KBM-7 (cell line): Measurements from ENCODE around the gene ARSJ.
A peak's percentile ranks its signal among the peaks of the same experiment; 100 is the strongest.

ENCODE experiments used
- DNase-seq: peaks from one replicate; pipeline ENCODE4 v3.0.0-alpha.2; 2015
- in situ Hi-C: fragments of 300-500 bp; cut with MboI; formaldehyde crosslinking; loops from 2 replicates; pipeline ENCODE4 v1.14.3; 2020; ENCODE audit warnings: low sequenced_read_pairs, low pct_unique_long_range_greater_than_20kb, mixed read lengths

ARSJ gene

GRCh38 chr4:113919611-113920010, 59.8 kb downstream of the ARSJ start:
- in situ Hi-C loops: no loop called here

GRCh38 chr4:113919145-113919544, 60.3 kb downstream of the ARSJ start:
- DNase-seq: no peak
- in situ Hi-C loops: no loop called here

More at GRCh38 chr4:113919611-113920010, 59.8 kb downstream of the ARSJ start:
- no peak for DNase-seq

GRCh38 chr4:113908829-113909228, 70.6 kb downstream of the ARSJ start:
- DNase-seq: no peak
- in situ Hi-C loops: no loop called here

- DNase-seq: no peak
- in situ Hi-C loops: no loop called here
These were observed 71.9 kb downstream of the ARSJ start for GRCh38 chr4:113907559-113907958.

- no peak for DNase-seq
These were observed 74.1 kb downstream of the ARSJ start for GRCh38 chr4:113905301-113905700.

GRCh38 chr4:113904877-113905276, 74.6 kb downstream of the ARSJ start:
- in situ Hi-C loops: no loop called here
- DNase-seq: no peak

More at GRCh38 chr4:113905301-113905700, 74.1 kb downstream of the ARSJ start:
- in situ Hi-C loops: no loop called here

GRCh38 chr4:113901994-113902787, 77.3 kb downstream of the ARSJ start:
- in situ Hi-C loops: no loop called here
- peak; percentile 2 for DNase-seq

- DNase-seq: no peak
- in situ Hi-C loops: no loop called here
These were observed 80.0 kb downstream of the ARSJ start for GRCh38 chr4:113899271-113900070.

- in situ Hi-C loops: no loop called here
- no peak for DNase-seq
These were observed 85.9 kb downstream of the ARSJ start for GRCh38 chr4:113893546-113893945.

GRCh38 chr4:113888006-113888405, 91.4 kb downstream of the ARSJ start:
- in situ Hi-C loops: no loop called here
- DNase-seq: no peak

- in situ Hi-C loops: no loop called here
- DNase-seq: no peak
These were observed 94.2 kb downstream of the ARSJ start for GRCh38 chr4:113885291-113885690.

- in situ Hi-C loops: no loop called here
- no peak for DNase-seq
These were observed 94.8 kb downstream of the ARSJ start for GRCh38 chr4:113884655-113885054.

- in situ Hi-C loops: no loop called here
- DNase-seq: no peak
These were observed 96.8 kb downstream of the ARSJ start for GRCh38 chr4:113882668-113883067.

GRCh38 chr4:113881256-113881655, 98.2 kb downstream of the ARSJ start:
- in situ Hi-C loops: no loop called here
- no peak for DNase-seq

GRCh38 chr4:113880240-113881028, 99.0 kb downstream of the ARSJ start:
- in situ Hi-C loops: no loop called here
- no peak for DNase-seq

- in situ Hi-C loops: no loop called here
- no peak for DNase-seq
These were observed 100.8 kb downstream of the ARSJ start for GRCh38 chr4:113878668-113879067.

- no peak for DNase-seq
- in situ Hi-C loops: no loop called here
These were observed 105.0 kb downstream of the ARSJ start for GRCh38 chr4:113874480-113874879.

GRCh38 chr4:113873508-113873907, 105.9 kb downstream of the ARSJ start:
- in situ Hi-C loops: no loop called here
- DNase-seq: no peak

GRCh38 chr4:113872426-113873260, 106.8 kb downstream of the ARSJ start:
- in situ Hi-C loops: no loop called here
- no peak for DNase-seq
